Stimulated activated CD8-positive, alpha-beta memory T cell treated with anti-CD3 and anti-CD28 coated beads, Interleukin-7, amount 100 ng/mL, for 48 hours (primary cell): ENCODE results near the gene SBDS.
"Not testable (repeated sequence)": the region's sequence is repeated elsewhere in the genome, so short reads cannot be mapped to it uniquely, and the experiment has no call there.

Experiments used
- DNase-seq, 2 donors: peaks; one replicate each; pipeline ENCODE4 v3.0.0-alpha.2; 2020; ENCODE audit warnings: low read depth in 1 of 2; ENCODE audit errors: extremely low read depth in 1 of 2

SBDS gene

DNA sequence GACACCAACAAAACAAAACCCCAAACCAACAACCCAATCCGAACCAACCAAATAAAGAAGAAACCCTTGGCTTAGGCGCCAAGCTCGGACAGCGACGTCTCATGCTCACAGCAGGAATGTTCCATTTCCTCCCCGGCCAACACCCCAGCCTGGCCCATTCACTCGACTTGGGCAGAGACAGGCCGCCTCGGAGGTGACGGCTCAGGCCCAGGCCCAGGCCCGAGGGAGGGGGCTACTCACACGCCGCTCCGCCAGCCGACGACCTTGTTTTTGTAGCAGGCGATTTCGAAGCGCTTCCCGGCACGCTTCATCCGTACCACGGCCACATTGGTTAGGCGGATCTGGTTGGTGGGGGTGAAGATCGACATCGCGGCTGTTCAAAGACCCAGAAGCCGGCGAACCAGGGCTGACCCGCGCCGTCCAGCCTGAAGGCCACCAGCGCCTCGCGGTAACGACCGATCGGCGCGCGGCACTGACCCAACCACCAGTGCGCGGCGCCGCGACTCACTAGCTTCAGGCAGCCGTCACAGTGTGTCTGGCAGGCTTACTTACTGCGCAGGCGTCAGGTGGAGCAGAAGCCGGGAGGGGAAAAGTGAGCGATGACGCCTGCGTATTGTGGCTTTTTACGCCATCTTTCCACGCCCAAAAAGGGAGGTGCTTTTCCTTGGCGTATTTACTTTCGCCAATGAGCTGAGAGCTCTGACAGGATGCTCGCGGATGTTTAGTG, at the start of gene SBDS:
TSS of gene SBDS (minus strand) at position 537 of the 727 bp plus-strand sequence. CDS start at position 368, 169 bp downstream.
- DNase-seq: peak; percentile 80 to 90

DNA sequence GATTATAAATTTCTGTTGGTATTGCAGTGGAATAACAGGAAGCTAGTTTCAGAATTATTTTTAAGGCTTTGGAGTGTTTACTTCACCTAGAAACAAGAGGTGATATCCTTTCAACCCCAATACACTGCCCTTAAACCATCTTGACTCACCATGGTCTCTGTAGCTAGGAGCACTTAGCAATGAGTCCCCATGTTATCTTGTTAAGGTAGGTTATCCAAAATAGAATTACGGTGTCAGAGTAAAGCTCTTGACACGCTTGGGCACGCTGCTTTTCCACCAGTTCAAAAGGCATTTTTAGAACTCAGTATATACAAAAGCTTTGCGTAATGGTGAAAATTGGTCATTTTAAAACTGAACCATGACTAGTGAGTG, 48.2 kb upstream of the SBDS start:
- not testable (repeated sequence) for DNase-seq

DNA sequence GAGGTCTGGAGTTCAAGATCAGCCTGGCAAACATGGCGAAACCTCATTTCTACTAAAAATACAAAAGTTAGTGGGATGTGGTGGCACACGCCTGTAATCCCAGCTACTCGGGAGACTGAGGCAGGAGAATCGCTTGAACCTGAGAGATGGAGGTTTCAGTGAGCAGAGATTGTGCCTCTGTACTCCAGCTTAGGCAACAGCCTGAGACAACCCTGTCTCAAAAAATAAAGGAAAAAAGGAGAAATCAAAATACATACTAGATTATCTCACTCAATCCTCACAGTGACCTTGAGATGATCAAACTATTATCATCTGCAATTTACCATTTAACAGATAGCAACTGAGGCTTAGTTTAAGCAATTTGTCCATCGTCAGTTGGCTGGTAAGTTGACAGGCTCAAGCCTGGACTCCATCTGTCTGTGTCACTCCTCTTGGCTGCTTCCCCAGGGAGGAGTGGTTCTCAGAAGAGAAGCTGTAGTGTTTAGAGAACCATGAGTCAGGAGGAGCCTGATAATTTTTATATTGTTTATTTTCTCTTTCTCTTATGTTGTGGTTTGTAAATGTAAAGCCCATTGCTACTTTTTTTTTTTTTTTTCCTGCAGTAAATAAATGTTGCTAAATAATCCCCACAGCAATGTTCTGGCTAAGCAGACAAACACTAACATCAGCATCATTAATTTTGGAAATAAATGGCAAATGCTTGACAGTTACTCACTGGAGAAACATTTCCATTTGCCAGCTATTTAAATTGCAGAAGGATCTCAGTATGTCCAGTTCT, 47.6 kb upstream of the SBDS start:
- DNase-seq: not testable (repeated sequence)

DNA sequence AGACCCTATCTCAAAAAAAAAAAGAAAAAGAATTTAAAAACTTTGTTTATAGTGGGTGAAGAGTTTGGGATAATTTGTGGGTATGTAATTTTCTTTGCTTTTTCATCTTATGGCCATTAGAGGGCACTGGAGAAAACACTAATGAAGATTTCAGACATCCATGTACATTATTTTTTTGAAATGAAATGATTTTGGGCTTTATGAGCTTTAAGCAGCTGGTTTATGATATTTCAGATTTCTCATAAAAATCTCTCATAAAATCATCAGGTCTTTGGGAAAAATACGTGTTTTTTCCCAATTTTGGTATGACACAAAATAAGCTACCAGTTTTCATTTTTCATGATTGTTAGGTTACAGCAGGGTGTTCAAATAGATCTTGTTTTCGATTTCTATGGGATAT, 45.4 kb upstream of the SBDS start:
- not testable (repeated sequence) for DNase-seq

DNA sequence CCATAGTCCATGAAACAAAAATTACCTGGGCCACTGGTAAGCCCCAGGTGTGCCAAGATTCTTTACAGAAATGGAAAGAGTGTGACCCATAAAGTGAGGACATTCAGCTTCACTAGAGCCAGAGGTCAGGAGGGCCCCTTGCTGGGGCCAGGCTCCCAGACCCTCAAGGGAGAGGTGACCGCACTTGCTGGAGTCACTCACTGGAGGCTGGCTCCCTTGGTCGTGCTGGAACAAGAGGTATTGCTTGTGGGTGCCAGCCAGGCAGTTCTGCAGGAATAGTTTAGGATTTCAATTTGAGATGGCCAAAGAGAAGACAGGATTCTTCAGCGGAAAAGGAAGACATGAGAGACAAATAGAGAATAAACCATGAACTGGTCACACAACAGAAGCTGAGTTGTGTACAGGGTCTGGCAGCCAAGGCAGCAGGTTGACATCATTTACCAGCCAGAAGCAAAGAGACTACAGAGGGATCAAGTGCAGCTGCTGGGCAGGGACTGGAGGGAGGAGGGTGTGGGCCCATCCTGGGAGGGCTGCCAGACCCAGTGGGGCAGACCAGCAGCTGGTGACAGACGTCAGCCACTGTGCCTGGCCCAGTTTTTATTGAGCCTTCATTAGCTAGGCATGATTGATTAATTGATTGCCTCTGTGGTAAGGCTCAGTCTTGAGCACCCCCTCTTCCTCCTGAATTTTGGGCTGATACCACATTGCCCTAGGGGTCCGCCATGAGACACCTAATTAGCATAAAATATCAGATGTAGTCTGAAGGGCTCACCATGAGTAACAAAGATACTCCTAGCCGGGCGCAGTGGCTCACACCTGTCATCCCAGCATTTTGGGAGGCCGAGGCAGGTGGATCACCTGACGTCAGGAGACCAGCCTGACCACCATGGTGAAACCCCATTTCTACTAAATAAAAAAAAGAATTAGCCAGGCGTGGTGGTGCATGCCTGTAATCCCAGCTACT, 41.3 kb upstream of the SBDS start:
- not testable (repeated sequence) for DNase-seq

DNA sequence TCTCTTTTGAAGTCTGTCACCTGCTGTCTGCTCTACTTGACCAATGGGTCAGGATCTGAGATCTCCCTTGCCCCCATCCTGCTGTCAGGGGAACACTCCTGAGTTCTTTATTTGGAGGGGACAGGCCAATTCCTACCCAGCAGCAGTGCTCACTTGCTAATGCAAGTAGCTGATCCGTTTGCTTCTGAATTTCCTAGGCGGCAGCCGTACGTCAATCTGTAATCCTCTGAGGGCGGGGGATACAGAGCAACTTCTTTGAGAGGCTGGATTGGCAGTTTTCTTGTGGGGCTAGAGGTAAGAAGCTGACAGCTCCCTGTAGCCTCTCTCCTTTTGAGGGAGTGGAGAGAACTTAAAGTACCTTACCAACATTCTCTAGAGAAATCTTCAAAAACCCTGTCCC, 37.9 kb upstream of the SBDS start:
- no peak for DNase-seq

DNA sequence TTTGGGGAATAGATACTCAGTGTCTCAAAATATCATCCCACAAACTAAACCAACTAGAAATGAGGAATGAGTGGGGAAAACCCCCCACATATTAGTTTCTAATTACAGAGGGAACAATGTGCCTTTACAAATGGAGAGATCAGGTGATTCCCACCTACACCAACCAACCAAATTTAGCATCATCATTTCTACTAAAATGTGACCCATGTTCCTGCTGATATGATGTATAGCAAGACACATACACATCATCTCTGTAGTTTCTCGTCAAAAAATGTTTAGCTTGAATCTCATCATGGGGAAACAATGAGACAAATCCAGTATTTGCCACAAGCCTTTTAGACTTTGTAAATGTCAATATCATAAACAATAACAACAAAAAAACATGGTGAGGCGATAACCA, 36.3 kb upstream of the SBDS start:
- not testable (repeated sequence) for DNase-seq

DNA sequence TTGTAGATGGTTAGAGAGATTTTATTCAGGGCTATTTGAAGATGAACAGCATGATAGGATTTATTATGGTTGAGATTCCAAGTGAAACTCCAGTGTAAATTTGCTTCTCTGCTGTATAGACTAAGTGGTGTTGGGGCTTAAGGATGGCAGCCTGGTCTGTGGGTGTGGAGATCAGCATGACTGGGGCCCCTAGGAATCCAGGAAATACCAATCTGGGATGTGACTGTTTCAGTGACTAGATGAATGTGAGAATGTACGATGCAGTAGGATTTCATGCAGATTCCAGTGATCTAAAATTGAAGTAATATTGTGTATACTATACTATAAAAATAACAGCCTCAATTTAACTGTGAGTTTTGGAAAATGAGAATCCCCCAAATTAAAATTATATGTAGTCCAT, 30.1 kb upstream of the SBDS start:
- DNase-seq: not testable (repeated sequence)

DNA sequence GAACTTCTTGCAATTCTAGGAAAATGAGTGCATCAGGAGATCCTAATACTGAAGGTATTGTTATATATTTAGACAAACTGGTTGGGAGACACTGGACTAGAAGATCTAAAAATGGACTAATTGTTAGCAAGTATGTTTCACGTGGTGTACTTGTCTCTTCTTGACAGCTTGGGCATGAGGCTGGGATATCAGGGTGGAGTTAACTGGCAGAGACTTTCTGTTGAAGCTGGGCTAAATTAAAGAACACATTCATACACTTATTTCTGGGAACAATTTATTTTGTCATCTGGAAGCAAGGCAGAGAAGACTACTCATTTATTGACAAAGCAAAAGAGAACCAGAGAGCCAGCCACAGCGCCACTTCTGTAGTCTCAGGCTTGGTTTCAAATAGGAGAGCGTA, 27.1 kb upstream of the SBDS start:
- DNase-seq: no peak

DNA sequence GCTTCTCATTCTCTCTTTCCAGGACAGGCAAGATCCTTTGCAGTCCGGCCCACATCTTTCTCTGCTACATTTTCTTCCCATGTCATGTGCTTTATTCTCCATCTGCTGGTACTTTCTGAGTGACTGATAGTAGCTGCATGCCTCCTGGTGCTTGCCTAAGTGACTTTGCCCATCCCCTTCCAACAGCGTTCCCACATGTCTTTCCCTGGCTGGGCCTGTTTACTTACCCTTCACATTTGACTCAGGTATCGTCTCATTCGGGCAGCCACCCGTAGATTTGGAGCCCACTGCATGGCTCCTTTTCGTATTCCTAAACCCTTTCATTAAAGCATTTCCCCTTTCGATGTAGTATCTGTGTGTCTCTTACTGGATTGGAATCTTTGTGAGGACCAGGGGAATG, 25.9 kb upstream of the SBDS start:
- DNase-seq: no peak

DNA sequence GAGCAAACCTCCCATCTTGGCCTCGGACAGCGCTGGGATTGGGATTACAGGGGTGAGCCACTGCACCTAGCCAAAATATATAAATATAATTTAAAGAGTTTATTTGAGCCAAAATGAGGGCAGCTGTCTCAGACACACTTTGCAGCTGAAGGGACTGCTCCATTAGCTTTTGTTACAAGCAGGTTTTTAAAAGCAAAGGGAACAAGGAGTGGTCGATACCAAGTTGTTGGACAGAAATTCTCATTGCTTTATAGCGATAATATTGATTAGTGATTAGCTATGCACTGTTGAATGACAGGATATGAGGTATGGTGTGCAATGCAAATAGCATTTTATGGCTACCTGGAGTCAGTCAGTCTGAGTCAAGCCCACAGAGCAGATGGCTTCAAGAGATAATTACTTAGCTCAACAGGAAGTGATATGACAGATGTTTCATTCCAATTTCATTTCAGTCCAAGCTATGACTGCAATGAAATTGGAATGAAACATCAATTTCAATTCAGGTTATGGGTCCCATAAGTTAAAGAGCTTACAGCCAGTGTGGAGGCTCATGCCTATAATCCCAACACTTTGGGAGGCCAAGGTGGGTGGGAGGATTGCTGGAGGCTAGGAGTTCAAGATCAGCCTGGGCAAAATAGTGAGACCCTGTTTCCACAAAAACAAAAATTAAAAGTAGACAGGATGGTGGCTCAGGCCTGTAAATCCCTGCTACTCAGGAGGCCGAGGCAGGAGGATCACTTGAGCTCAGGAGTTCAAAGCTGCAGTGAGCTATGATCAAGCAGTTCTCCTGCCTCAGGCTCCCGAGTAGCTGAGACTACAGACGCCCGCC, 24.4 kb upstream of the SBDS start:
- no peak for DNase-seq

DNA sequence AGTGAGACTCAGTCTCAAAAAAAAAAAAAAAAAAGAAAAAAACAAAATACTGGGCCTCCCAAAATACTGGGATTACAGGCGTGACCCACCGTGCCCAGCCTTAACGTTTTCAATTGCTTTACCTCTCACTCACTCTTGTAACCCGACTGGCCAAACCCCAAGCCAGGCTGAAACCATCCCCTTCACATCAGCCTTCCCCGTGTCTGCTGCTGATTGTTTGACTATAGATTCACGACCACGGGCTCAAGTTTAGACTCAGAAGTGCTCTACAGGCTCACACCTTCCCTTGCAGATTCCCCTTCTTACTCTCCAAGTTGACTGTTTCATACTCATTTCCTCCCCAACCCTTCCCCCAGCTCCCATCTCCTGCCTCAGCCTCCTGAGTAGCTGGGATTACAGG, 23.6 kb upstream of the SBDS start:
- no peak for DNase-seq

DNA sequence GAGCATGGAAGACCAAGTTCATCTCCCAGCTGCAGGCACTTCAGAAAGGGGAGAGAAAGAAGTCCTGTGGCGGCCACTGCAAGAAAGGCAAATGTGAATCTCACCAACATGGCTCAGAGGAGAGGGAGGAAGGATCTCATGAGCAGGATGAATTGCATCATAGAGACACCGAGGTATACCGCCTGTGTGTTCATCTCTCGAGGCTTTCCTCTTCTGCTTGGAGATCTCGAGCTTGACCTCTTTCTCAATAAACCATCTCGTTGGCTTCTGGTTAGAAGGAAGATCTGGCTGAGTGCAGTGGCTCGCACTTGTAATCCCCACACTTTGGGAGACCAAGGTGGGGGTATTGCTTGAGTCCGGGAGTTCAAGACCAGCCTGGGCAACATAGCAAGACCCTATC, 22.6 kb upstream of the SBDS start:
- not testable (repeated sequence) for DNase-seq

DNA sequence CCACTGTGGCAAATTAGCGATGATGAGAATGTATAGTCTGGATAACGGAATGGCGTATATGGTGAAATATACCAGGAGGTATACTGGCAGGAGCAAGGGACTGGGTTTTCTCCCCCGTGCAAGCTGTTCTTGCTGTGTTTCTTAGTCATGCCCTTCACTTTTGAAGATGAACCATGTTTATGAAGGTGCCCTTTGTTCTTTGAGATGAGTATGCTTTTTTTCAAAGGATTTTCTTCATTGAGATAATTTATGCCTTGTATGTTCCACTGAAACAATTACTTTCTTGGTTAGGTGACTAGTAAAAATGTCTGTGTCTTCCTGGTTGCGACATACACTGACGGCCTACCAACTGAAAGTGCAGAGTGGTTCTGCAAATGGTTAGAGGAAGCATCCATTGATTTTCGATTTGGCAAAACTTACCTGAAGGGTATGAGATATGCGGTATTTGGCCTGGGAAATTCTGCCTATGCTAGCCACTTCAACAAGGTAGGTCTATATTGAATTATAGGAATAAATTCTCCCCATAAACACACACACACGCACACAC, 18.8 kb upstream of the SBDS start:
- not testable (repeated sequence) for DNase-seq

DNA sequence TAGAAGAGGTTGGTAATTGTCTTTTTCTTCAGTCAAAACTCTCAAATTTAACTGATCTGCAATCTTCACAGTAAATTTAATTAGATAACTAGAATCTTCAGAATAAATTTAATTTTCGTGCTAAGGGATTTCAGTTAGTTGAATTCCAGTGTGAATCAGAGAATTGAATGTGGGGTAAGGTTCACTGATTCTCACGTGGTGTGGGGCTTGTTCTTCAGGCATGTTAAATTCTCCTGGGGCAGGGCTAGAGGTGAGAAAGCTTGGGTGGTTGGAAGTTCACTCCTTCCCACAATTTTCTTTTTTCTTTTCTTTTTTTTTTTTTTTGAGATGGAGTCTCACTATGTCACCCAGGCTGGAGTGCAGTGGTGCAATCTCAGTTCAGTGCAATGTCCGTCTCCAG, 14.3 kb upstream of the SBDS start:
- DNase-seq: not testable (repeated sequence)

DNA sequence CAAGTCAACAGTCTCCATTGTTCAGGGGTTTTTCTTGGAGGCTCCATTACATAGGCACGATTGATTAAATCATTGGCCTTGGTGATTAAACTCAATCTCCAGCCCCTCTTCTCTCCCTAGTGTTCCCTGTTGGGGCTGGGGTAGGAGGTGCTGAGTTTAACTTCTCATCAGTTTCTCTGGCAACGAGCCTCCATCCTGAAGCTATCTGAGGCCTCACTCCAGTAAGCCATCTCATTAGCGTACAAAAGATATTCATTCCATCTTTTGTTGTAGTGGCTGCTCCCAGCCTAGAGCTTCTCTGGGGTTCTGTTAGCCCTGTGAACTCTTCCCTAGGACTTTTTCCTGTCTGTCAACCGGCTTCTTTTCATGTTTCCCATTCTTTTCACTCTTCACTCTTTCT, 12.9 kb upstream of the SBDS start:
- no peak for DNase-seq

DNA sequence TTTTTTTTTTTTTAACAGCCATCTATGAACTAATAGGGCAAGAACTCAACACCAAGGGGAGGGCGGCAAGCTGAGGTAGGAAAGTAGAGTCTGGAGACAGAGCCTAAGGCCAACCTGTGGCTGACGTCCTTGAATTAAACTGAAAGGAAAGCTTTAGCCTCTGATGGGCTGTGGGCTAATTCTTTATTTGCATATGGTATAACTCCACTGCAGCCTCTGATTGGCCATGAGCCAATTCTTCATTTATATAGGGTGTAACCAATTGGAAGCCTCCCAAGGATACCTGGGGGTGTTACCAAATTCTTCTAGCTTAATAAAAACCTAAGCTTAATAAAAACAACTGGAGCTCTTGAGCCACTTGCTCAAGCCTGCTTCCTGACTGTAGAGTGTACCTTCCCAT, 11.6 kb upstream of the SBDS start:
- no peak for DNase-seq

DNA sequence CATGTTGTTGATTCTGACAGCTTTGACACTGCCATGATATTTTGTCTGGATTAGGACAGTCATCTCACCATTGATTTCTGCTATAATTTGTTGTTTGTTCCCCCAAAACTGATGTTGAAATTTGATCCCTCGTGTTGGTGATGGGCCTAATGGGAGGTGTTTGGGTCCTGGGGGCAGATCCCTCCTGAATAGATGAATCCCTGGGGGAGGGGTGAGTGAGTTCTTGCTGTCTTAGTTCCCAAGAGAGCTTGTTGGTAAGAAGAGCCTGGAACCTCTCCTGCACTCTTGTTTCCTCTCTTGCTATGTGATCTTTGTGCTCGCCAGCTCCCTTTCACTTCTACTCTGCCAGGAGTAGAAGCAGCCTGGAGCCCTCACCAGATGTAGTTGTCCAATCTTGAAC, 8.8 kb upstream of the SBDS start:
- not testable (repeated sequence) for DNase-seq

DNA sequence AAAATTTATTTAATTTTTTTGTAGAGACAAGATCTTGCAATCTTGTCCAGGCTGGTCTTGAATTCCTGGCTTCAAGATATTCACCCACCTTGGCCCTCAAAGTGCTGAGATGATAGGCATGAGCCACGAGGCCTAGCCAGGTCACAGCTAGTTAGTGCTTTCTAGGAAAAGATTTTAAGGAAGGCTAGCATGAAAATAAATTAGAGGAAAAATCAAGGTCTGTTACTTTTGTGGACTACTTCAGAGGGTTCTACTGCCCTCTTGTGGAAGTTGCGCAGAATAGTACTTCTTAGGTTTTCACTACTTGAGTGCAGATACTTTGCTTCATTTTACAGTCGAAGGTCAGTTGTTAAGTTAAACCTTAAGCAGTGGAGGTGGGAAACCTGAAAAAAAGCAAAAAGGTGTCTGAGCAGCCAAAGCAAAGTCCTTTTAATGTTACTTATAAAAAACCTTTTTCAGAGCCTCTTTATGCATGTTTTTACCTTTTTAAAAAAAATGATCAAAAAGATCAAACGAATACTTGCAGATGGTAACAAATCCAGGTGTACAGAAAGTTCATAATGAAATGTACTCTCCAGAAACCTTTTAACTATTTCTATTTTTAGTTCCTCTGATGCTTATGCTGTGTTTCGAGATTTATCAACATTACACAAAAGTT, 5.3 kb upstream of the SBDS start:
- DNase-seq: not testable (repeated sequence)
